NCI-H1694 treated with DMSO at 0.1 percent for 48 hours (cell line): ENCODE results near the gene MARCHF9.
A peak's percentile ranks its signal among the peaks of the same experiment; 100 is the strongest.

Source experiments
- DNase-seq: peaks from one replicate; lab custom pipeline; 2025; lab: John Stamatoyannopoulos, UW

MARCHF9 gene

GRCh38 chr12:57800965-57801364 is 46.1 kb downstream of the MARCHF9 start:
- no peak for DNase-seq

DNA sequence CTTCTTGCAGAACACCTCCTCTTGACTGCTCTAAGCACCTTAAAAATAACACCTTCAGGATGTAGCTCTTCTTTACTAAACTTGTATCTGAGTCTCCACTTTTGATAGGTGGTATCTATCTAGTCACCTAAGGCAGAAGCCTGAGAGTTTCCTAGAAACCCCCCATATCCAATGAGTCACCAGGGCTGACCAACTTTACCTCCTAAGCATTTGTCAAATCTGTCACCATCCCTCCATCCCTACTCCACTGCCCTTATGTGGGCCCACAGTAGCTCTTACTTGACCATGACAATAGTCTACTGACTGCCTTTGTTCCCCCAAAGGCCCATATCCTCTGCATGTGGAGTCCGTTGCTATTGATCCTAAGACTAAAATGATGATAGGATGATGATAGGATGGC is 47.7 kb downstream of the MARCHF9 start:
- DNase-seq = no peak

GRCh38 chr12:57803319-57803893 is 48.5 kb downstream of the MARCHF9 start:
- peak; percentile 29 for DNase-seq

- DNase-seq = no peak
These were observed 51.8 kb downstream of the MARCHF9 start for GRCh38 chr12:57806677-57807076.

- no peak for DNase-seq
These were observed 52.4 kb downstream of the MARCHF9 start for GRCh38 chr12:57807285-57807684.

- no peak for DNase-seq
These were observed 53.4 kb downstream of the MARCHF9 start for GRCh38 chr12:57808351-57808750.

- DNase-seq = no peak
These were observed 54.5 kb downstream of the MARCHF9 start for GRCh38 chr12:57809425-57809824.
